GM23338 (cell line): Measurements from ENCODE around the gene SENP5. TPM values are rescaled to one million over a fixed set of nuclear protein-coding genes. Genes with fewer than 3 reads are reported as not detected.
"Not testable (repeated sequence)": the region's sequence is repeated elsewhere in the genome, so short reads cannot be mapped to it uniquely, and the experiment has no call there.

Experiments used
- ATAC-seq: fragments of 200-7000 bp; cut with Tn5 transposase; 3 replicates; pipeline ENCODE4 v1.9.1; 2020
- DNase-seq: peaks from one replicate; pipeline ENCODE4 v3.0.0-alpha.2; 2015; ENCODE audit warnings: low spot score
- H2AFZ ChIP-seq: fragments of 200-600 bp; sonication (generic); 2 replicates; pipeline ENCODE4 v1.8.0; 2016; ENCODE audit warnings: antibody characterized with exemption, mild to moderate bottlenecking, moderate library complexity
- H3F3A ChIP-seq: fragments of 200-600 bp; sonication (generic); replicated peaks from 2 replicates; pipeline ENCODE4 v1.8.0; 2017; ENCODE audit warnings: antibody characterized with exemption, mixed run types, low read depth
- H3K27ac ChIP-seq: fragments of 200-600 bp; sonication (generic); 2 replicates; pipeline ENCODE4 v1.6.1; 2016; ENCODE audit warnings: low read depth
- H3K27me3 ChIP-seq: fragments of 200-600 bp; sonication (generic); 2 replicates; pipeline ENCODE4 v1.8.0; 2016; ENCODE audit warnings: mild to moderate bottlenecking, mixed run types, moderate library complexity; ENCODE audit not compliant: insufficient read depth
- H3K36me3 ChIP-seq: fragments of 200-600 bp; sonication (generic); 2 replicates; pipeline ENCODE4 v1.8.0; 2016; ENCODE audit warnings: mild to moderate bottlenecking; ENCODE audit not compliant: insufficient read depth
- H3K4me1 ChIP-seq: fragments of 200-600 bp; sonication (generic); 2 replicates; pipeline ENCODE4 v1.8.0; 2016; ENCODE audit warnings: mild to moderate bottlenecking, moderate library complexity; ENCODE audit not compliant: insufficient read depth
- H3K4me2 ChIP-seq: fragments of 200-600 bp; sonication (generic); 2 replicates; pipeline ENCODE4 v1.7.1; 2017; ENCODE audit warnings: mixed run types
- H3K4me3 ChIP-seq: fragments of 200-600 bp; sonication (generic); 2 replicates; pipeline ENCODE4 v1.6.1; 2016; ENCODE audit warnings: mixed run types
- H3K79me2 ChIP-seq: fragments of 200-600 bp; sonication (generic); replicated peaks from 2 replicates; pipeline ENCODE4 v1.8.0; 2017; ENCODE audit warnings: mild to moderate bottlenecking; ENCODE audit not compliant: insufficient read depth
- H3K9me2 ChIP-seq: fragments of 200-600 bp; sonication (generic); 2 replicates; pipeline ENCODE4 v1.8.0; 2017; ENCODE audit not compliant: insufficient read depth
- H4K20me1 ChIP-seq: fragments of 200-600 bp; sonication (generic); replicated peaks from 2 replicates; pipeline ENCODE4 v1.8.0; 2017; ENCODE audit warnings: mild to moderate bottlenecking; ENCODE audit not compliant: insufficient read depth
- H3K27ac Mint-ChIP-seq: 2 replicates; pipeline ENCODE4 v1.8.0; 2020; ENCODE audit warnings: inconsistent platforms, mild to moderate bottlenecking, moderate library complexity, mixed read lengths
- H3K27me3 Mint-ChIP-seq: 3 replicates; pipeline ENCODE4 v1.8.0; 2022; ENCODE audit warnings: low read depth, mild to moderate bottlenecking, moderate library complexity, mixed read lengths, inconsistent platforms; ENCODE audit not compliant: insufficient read depth, poor library complexity
- H3K36me3 Mint-ChIP-seq: 3 replicates; pipeline ENCODE4 v1.8.0; 2021; ENCODE audit warnings: low read depth, mild to moderate bottlenecking, inconsistent platforms, moderate library complexity, mixed read lengths
- H3K4me1 Mint-ChIP-seq: 3 replicates; pipeline ENCODE4 v1.8.0; 2020; ENCODE audit warnings: mild to moderate bottlenecking, inconsistent platforms, mixed read lengths
- H3K4me3 Mint-ChIP-seq: 3 replicates; pipeline ENCODE4 v1.8.0; 2021; ENCODE audit warnings: moderate library complexity, mild to moderate bottlenecking, inconsistent platforms, mixed read lengths
- H3K9me3 Mint-ChIP-seq: 3 replicates; pipeline ENCODE4 v1.8.0; 2020; ENCODE audit warnings: moderate library complexity, mild to moderate bottlenecking, inconsistent platforms, mixed read lengths
- CTCF ChIP-seq, 2 experiments: fragments of 200-600 bp in 1 of 2; sonication (generic) in 1 of 2; conservative IDR thresholded peaks; 2 replicates each; pipeline versions ENCODE4 v1.5.1 to v1.6.1; 2016 to 2017; ENCODE audit warnings: antibody characterized with exemption in 2 of 2, low read depth in 2 of 2, mild to moderate bottlenecking in 2 of 2, moderate library complexity in 1 of 2
- EZH2phosphoT487 ChIP-seq: fragments of 200-600 bp; sonication (generic); IDR thresholded peaks from one replicate; pipeline ENCODE4 v1.8.1; 2018; ENCODE audit warnings: antibody characterized with exemption; ENCODE audit not compliant: unreplicated experiment
- JUNB ChIP-seq: IDR thresholded peaks from one replicate; pipeline ENCODE4 v1.6.1; 2016; ENCODE audit warnings: antibody characterized with exemption; ENCODE audit not compliant: unreplicated experiment
- POLR2AphosphoS5 ChIP-seq: IDR thresholded peaks from 2 replicates; pipeline ENCODE4 v1.6.1; 2016; ENCODE audit warnings: antibody characterized with exemption, low read depth
- ZNF114 ChIP-seq: fragments of 250-450 bp; sonication (Bioruptor Pico); IDR thresholded peaks from 2 replicates; pipeline ENCODE4 v1.5.0; 2020; ENCODE audit warnings: mild to moderate bottlenecking, moderate library complexity
- ZNF331 ChIP-seq: fragments of 250-450 bp; sonication (Bioruptor Pico); IDR thresholded peaks from 2 replicates; pipeline ENCODE4 v1.5.0; 2020; ENCODE audit warnings: low read depth, mild to moderate bottlenecking, moderate library complexity
- polyA plus RNA-seq: library from polyadenylated mRNA; unstranded; fragments of >200 nt; fragmentation: Nextera tagmentation; extraction: Ambion mirVana; gene quantifications from 2 replicates; pipeline ENCODE4 v1.2.1, GENCODE V29; 2016
- total RNA-seq: library from RNA; depleted of rRNA; stranded (reverse); fragments of >200 nt; shearing (Covaris generic); gene quantifications from 2 replicates; pipeline ENCODE4 v1.2.3, GENCODE V29; 2014
- TF ChIP-seq, protein P1 (sequence below): IDR thresholded peaks from one replicate; pipeline ENCODE4 v1.6.1; 2018; ENCODE audit warnings: antibody characterized with exemption; ENCODE audit not compliant: unreplicated experiment

The SENP5 gene
- total and polyA plus RNA-seq, 2 experiments from 2014 or later = 12.2 to 34.3 TPM

DNA sequence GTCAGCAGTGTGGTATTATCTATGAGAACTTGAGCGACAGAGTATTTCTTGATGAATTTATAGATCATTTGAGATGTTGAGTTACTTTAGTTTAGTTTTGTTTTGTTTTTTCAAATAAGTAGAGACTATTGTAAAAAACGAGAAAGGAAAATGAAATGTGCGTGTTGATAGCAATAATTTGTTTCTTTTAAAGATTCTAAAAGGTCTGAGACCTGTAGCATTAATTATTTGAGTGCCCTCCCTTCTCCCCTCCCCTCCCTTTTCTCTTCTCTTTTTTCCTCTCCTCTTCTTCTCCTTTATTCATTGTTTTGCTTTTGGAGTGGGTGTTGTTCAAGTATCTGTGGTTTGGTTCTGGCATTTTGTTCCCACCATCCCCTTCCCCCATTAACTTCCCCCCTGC, 38.1 kb upstream of the SENP5 start:
- not testable (repeated sequence) for H3K4me2 ChIP-seq, H3K4me3 Mint-ChIP-seq, H3K27ac Mint-ChIP-seq, H3K79me2 ChIP-seq, H3F3A ChIP-seq, ATAC-seq, DNase-seq, H3K27me3 Mint-ChIP-seq, H3K9me3 Mint-ChIP-seq, H3K27ac ChIP-seq, H3K9me2 ChIP-seq, H3K4me1 Mint-ChIP-seq, H3K27me3 ChIP-seq, H3K4me3 ChIP-seq, H3K4me1 ChIP-seq, H4K20me1 ChIP-seq, H2AFZ ChIP-seq
- peaks cover 27% of the 10 kb centered on the region for H3K36me3 Mint-ChIP-seq
- H3K36me3 ChIP-seq = peaks cover 14% of the 10 kb centered on the region; the same call in 1 of the 2 replicates

GRCh38 chr3:196835086-196835485, 32.6 kb upstream of the SENP5 start:
- Histone ChIP-seq H3K79me2 (no peaks in the 10 kb centered on the region), H3K36me3 (peaks cover 10% of the 10 kb centered on the region; the same call in 1 of the 2 replicates), H4K20me1 (no peaks in the 10 kb centered on the region; the same call in none of the 2 replicates), H3K4me2 (no peak overlapping the region), H3K27me3 (no peaks in the 10 kb centered on the region), H3K4me3 (no peak overlapping the region), H3K9me2 (no peaks in the 10 kb centered on the region), H2AFZ (no peak overlapping the region), H3K4me1 (no peaks in the 10 kb centered on the region), H3F3A (no peaks in the 10 kb centered on the region), H3K27ac (no peak overlapping the region)
- DNase-seq = no peak
- no peaks in the 10 kb centered on the region for H3K9me3 Mint-ChIP-seq
- H3K36me3 Mint-ChIP-seq = 0 out of 3 replicates have a peak, but pooled peaks cover 6% of the 10 kb centered on the region
- peaks cover 3% of the 10 kb centered on the region for H3K27me3 Mint-ChIP-seq
- no peak for ATAC-seq
- H3K4me3 Mint-ChIP-seq = no peak overlapping the region
- no peak overlapping the region for H3K27ac Mint-ChIP-seq
- TF ChIP-seq, protein P1, sequence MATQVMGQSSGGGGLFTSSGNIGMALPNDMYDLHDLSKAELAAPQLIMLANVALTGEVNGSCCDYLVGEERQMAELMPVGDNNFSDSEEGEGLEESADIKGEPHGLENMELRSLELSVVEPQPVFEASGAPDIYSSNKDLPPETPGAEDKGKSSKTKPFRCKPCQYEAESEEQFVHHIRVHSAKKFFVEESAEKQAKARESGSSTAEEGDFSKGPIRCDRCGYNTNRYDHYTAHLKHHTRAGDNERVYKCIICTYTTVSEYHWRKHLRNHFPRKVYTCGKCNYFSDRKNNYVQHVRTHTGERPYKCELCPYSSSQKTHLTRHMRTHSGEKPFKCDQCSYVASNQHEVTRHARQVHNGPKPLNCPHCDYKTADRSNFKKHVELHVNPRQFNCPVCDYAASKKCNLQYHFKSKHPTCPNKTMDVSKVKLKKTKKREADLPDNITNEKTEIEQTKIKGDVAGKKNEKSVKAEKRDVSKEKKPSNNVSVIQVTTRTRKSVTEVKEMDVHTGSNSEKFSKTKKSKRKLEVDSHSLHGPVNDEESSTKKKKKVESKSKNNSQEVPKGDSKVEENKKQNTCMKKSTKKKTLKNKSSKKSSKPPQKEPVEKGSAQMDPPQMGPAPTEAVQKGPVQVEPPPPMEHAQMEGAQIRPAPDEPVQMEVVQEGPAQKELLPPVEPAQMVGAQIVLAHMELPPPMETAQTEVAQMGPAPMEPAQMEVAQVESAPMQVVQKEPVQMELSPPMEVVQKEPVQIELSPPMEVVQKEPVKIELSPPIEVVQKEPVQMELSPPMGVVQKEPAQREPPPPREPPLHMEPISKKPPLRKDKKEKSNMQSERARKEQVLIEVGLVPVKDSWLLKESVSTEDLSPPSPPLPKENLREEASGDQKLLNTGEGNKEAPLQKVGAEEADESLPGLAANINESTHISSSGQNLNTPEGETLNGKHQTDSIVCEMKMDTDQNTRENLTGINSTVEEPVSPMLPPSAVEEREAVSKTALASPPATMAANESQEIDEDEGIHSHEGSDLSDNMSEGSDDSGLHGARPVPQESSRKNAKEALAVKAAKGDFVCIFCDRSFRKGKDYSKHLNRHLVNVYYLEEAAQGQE = no peak
- TF ChIP-seq ZNF114 (CRISPR knock-in tag) (no peak), POLR2AphosphoS5 (no peak), CTCF (conservative IDR thresholded peaks at IDR 0.05; ENCODE audit: low read depth in 2 of 2) (no peak), JUNB (no peak), EZH2phosphoT487 (no peak), ZNF331 (CRISPR knock-in tag) (no peak)
- no peaks in the 10 kb centered on the region for H3K4me1 Mint-ChIP-seq

DNA sequence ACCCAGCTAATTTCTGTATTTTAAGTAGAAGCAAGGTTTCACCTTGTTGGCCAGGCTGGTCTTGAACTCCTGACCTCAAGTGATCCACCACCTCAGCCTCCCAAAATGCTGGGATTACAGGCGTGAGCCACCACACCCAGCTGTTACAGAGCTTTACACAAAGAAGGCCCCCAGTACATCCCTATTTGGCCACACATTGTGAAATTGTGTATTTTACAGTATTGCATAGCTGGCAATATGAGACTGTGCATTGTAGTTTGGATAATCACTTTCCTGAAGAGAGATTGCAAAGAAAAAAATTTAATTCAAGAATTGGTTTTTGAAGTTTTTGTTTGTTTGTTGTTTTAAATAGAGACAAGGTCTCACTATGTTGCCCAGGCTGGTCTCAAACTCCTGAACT, 31.1 kb upstream of the SENP5 start:
- not testable (repeated sequence) for H3K9me3 Mint-ChIP-seq

More for the DNA sequence above, 31.1 kb upstream of the SENP5 start:
- H4K20me1 ChIP-seq, H3F3A ChIP-seq, H2AFZ ChIP-seq, H3K36me3 ChIP-seq, H3K27ac ChIP-seq, H3K27ac Mint-ChIP-seq, H3K4me1 Mint-ChIP-seq, H3K36me3 Mint-ChIP-seq, H3K4me3 ChIP-seq, H3K79me2 ChIP-seq, H3K4me2 ChIP-seq, H3K27me3 Mint-ChIP-seq, DNase-seq, H3K27me3 ChIP-seq, ATAC-seq, H3K9me2 ChIP-seq, H3K4me1 ChIP-seq, H3K4me3 Mint-ChIP-seq: not testable (repeated sequence)
